ENCODE measurements around the gene ACACA. TPM values are rescaled to one million over a fixed set of nuclear protein-coding genes. Genes with fewer than 3 reads are reported as not detected.

The ACACA gene
- total RNA-seq, 1 donor: 72.7 TPM

DNA sequence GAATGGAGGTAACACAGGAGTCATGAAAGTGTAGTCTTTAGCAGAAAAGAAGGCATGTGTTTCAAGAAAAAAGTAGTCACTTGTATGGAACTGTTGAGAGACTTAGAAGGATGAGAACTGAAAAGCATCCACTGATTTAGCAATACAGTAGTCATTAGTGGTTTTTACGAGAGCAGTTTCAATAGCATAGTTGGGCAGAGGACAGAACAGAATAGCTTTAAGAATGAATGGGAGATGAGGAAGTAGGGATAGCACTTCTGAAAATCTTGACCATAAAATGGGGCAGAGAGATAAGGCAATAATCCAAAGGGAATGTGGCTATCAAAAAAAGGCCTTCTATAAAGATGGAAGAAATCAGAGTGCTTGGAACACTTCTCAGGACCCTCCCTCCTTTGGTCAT lies 95.7 kb downstream of the ACACA start:
- H3K4me3 ChIP-seq (ENCODE audit: low read depth, low read length): no peak overlapping the region
- no peak for TF ChIP-seq CTCF (IDR thresholded peaks at IDR 0.05; ENCODE audit: insufficient read depth, low read length)
- DNase-seq (ENCODE audit: low read depth): no peak

GRCh38 chr17:37309051-37309450 lies 97.6 kb downstream of the ACACA start:
- DNase-seq (ENCODE audit: low read depth): no peak
- no peak overlapping the region for H3K4me3 ChIP-seq (ENCODE audit: low read depth, low read length)
- no peak for TF ChIP-seq CTCF (IDR thresholded peaks at IDR 0.05; ENCODE audit: insufficient read depth, low read length)

DNA sequence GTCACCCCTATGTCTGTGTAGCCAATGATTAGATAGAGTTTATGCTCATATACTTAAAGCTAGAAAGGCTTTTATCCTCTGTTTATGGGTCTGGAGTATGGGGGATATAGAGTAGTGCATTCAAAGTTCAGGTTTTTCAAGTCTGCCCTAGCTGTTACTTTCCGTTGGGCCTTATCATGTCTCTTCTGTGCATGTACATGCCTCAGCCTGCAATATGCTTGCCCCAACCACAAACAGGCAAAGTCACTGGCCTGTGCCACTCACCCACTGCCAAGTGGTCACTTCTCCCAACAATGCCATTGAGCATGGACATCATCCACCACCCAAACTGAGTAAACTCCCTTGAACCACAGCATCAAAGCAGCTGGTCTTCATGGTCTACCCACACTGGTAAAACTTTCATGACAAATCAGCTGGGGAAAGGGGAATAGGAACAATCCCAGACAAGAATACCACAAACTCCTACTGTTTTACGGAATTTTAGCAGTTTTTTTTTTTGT lies 101.2 kb downstream of the ACACA start:
- no peak overlapping the region for H3K4me3 ChIP-seq (ENCODE audit: low read depth, low read length)
- TF ChIP-seq CTCF (IDR thresholded peaks at IDR 0.05; ENCODE audit: insufficient read depth, low read length): no peak
- DNase-seq (ENCODE audit: low read depth): no peak

- no peak for TF ChIP-seq CTCF (IDR thresholded peaks at IDR 0.05; ENCODE audit: insufficient read depth, low read length)
- peak; percentile 78 for DNase-seq (ENCODE audit: low read depth)
- peak overlapping the region; percentile 3 for H3K4me3 ChIP-seq (ENCODE audit: low read depth, low read length)
Observed at GRCh38 chr17:37301288-37301687, 105.3 kb downstream of the ACACA start.

DNA sequence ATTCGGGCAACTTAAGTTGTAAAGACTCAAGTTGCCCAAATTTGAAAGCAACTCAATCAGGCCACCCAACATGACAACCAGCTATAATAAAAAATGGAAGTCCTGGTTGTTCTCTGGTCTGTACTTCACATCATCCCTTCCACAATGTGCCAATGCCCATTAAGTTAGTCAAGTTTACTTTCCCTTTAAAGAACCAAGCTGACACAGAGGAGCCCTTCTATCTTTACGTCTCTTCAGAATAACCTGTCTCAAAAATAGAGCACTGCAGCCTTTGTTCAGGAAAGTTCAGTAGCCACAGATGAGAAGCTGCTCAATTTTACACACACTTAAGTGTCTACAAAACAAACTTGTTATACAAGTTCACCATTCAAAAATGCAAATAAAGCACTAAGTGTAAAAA lies 106.0 kb downstream of the ACACA start:
- peak overlapping the region; percentile 22 for H3K4me3 ChIP-seq (ENCODE audit: low read depth, low read length)
- peak; percentile 22 for DNase-seq (ENCODE audit: low read depth)
- TF ChIP-seq CTCF (IDR thresholded peaks at IDR 0.05; ENCODE audit: insufficient read depth, low read length): no peak

DNA sequence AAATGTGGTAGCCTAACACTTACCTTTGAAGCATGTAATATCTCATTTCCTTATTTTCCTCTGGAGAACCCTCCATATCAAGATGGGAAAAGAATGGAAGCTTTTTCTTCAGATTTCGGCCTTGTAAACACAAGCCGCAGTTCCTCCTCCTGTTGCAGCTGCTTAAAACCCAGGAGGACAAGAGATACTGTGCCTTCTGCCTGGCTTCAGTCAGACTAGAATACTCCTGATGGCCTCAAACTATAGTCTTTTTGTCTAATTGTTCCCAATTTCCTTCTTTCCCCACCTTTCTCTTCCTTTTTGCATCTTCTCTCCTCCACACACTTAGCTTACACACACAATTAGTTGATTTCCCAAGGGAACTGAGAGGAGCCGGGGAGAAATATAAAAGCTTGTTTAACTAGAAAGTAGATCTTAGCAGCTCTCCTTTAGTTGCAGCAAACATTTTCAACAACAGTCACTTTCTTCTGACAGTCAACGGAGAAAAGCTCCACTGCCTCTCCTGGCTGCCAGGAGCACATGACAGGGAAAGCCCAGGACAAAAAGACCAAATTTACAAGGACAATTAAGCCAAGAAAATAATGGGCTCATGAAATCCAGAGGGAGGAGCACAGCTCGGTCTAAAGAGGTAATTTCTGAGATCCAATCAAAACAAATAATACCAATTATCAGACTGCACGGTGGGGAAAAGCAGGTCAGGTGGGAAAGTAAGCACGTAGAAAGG lies 107.2 kb downstream of the ACACA start:
- DNase-seq (ENCODE audit: low read depth): peak; percentile 35
- H3K4me3 ChIP-seq (ENCODE audit: low read depth, low read length): peak overlapping the region; percentile 32
- TF ChIP-seq CTCF (IDR thresholded peaks at IDR 0.05; ENCODE audit: insufficient read depth, low read length): no peak

GRCh38 chr17:37295888-37296287 lies 110.7 kb downstream of the ACACA start:
- no peak for DNase-seq (ENCODE audit: low read depth)
- TF ChIP-seq CTCF (IDR thresholded peaks at IDR 0.05; ENCODE audit: insufficient read depth, low read length): no peak
- no peak overlapping the region for H3K4me3 ChIP-seq (ENCODE audit: low read depth, low read length)

Data from fibroblast of the aortic adventitia (primary cell).